ENCODE results near the gene GARIN1A.

DNA sequence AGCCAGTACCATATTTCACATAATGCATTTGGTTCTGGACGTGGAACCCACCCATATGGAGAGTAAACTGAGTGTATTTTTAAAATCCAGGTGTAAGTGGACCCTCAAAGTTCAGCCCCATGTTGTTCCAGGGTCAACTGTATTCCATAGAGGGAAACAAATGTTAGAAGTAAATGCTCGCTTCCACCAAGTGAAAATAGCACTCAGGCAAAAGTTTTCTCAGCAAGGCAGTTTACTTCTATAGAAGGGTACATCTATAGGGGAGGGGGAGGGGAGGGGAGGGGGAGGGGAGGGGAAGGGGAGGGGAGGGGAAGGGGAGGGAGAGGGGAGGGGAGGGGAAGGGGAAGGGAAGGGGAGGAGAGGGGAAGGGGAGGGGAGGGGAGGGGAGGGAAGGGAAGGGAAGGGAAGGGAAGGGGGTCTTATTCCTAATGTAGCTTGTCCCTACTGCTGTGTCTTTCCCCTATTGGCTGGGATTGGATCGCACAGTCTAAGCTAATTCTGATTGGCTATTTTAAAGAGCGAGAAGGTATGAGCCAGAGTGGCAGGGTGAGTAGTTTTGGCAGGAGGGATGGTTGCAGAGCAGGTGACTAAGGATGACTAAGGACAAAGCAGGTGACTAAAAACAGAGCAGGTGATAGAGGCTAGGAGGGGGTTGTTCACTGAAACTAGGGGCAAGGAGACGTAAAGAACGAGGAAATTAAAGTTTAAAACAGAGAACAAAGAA, 29.1 kb downstream of the GARIN1A start:
- TF ChIP-seq, protein P1, sequence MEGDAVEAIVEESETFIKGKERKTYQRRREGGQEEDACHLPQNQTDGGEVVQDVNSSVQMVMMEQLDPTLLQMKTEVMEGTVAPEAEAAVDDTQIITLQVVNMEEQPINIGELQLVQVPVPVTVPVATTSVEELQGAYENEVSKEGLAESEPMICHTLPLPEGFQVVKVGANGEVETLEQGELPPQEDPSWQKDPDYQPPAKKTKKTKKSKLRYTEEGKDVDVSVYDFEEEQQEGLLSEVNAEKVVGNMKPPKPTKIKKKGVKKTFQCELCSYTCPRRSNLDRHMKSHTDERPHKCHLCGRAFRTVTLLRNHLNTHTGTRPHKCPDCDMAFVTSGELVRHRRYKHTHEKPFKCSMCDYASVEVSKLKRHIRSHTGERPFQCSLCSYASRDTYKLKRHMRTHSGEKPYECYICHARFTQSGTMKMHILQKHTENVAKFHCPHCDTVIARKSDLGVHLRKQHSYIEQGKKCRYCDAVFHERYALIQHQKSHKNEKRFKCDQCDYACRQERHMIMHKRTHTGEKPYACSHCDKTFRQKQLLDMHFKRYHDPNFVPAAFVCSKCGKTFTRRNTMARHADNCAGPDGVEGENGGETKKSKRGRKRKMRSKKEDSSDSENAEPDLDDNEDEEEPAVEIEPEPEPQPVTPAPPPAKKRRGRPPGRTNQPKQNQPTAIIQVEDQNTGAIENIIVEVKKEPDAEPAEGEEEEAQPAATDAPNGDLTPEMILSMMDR (IDR thresholded peaks at IDR 0.05) = no peak
- TF ChIP-seq POLR2A (IDR thresholded peaks at IDR 0.05) = no peak

All from breast epithelium (tissue), 3 donors.